ENCODE measurements around the gene JAZF1. TPM values are rescaled to one million over a fixed set of nuclear protein-coding genes. Genes with fewer than 3 reads are reported as not detected.

JAZF1 gene
- total RNA-seq, 2 experiments from 2014 or later = 3.3 to 4.0 TPM

DNA sequence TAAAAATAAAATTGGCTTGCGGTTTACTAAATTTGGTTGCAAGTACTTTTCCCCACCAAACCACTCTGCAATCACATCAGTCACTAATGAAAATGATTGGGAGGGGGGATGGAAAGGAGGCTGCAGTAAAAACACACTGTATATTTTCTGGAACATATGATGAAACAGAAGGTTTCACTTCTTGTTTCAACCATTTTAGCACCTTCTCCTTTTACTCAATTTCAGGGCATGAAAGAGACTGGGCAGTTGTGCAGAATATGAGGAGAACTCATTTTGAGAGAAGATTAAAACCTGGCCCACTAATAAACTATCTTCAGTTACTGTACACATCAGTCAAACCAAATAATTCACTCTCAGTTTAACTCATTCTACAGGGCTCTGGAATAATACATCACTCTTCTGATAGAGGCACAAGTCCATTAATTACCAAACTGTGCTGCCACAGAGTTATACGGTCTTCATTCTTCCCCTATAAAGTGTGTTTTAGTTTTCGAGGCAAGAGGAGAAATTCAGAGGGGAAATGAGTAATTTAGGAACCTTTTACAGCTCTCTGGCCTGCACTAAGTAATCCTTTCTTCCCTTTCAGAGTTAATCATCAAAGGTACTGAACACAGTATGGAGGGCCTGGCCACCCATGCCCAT is 25.5 kb downstream of the JAZF1 start:
- ChIA-PET CTCF (no interaction called here), POLR2A (interaction anchor here (0.7 to 1.2 kb wide), 2 partner anchors 8 to 84 kb away, joined by 3 to 4 read pairs; no protein-coding TSS in a partner anchor)
- no peak for TF ChIP-seq CTCF (IDR thresholded peaks at IDR 0.05)
- Mint-ChIP-seq H3K27me3 (no peaks in the 10 kb centered on the region), H3K9me3 (peaks cover 1% of the 10 kb centered on the region), H3K27ac (peak overlapping the region; percentile 82), H3K4me1 (ENCODE audit: low read depth) (peaks cover 58% of the 10 kb centered on the region), H3K36me3 (ENCODE audit: low read depth) (peaks cover 7% of the 10 kb centered on the region), H3K4me3 (peak overlapping the region; percentile 11)
- DNase-seq (peak; percentile 28), ATAC-seq (peak; percentile 63)
- intact Hi-C loops (cut with micrococcal nuclease) = loop anchor here (2.0 kb wide), 1 partner anchor 52 kb away; no protein-coding TSS in a partner anchor

- POLR2A ChIA-PET = interaction anchor here (0.8 kb wide), 1 partner anchor 287 kb away, joined by 3 read pairs; no protein-coding TSS in a partner anchor
- Mint-ChIP-seq H3K36me3 (ENCODE audit: low read depth) (peaks cover 5% of the 10 kb centered on the region), H3K27me3 (no peaks in the 10 kb centered on the region), H3K4me1 (ENCODE audit: low read depth) (peaks cover 69% of the 10 kb centered on the region), H3K27ac (peak overlapping the region; percentile 79), H3K4me3 (no peak overlapping the region), H3K9me3 (peaks cover 1% of the 10 kb centered on the region)
- TF ChIP-seq CTCF (IDR thresholded peaks at IDR 0.05) = no peak
- ATAC-seq = no peak
- DNase-seq = no peak
- CTCF ChIA-PET = interaction anchor here (1.0 kb wide), 2 partner anchors 27 to 55 kb away, joined by 4 read pairs; no protein-coding TSS in a partner anchor
- intact Hi-C loops (cut with micrococcal nuclease) = loop anchor here (2.0 kb wide), 1 partner anchor 86 kb away; no protein-coding TSS in a partner anchor
Measured at GRCh38 chr7:28152594-28152993, 28.0 kb downstream of the JAZF1 start.

- Mint-ChIP-seq H3K4me1 (ENCODE audit: low read depth) (peaks cover 67% of the 10 kb centered on the region), H3K27me3 (no peaks in the 10 kb centered on the region), H3K27ac (peak overlapping the region; percentile 79), H3K9me3 (peaks cover 1% of the 10 kb centered on the region), H3K4me3 (no peak overlapping the region), H3K36me3 (ENCODE audit: low read depth) (peaks cover 5% of the 10 kb centered on the region)
- no peak for TF ChIP-seq CTCF (IDR thresholded peaks at IDR 0.05)
- CTCF ChIA-PET = interaction anchor here (1.0 kb wide), 2 partner anchors 27 to 56 kb away, joined by 4 read pairs; no protein-coding TSS in a partner anchor
- POLR2A ChIA-PET = interaction anchor here (0.8 kb wide), 1 partner anchor 55 kb away, joined by 3 read pairs; no protein-coding TSS in a partner anchor
- ATAC-seq = peak; percentile 69
- intact Hi-C loops (cut with micrococcal nuclease) = loop anchor here (2.0 kb wide), 1 partner anchor 87 kb away; no protein-coding TSS in a partner anchor
- DNase-seq = no peak
Measured at GRCh38 chr7:28151965-28152364, 28.6 kb downstream of the JAZF1 start.

- Mint-ChIP-seq H3K9me3 (peaks cover 1% of the 10 kb centered on the region), H3K27ac (peak overlapping the region; percentile 31), H3K36me3 (ENCODE audit: low read depth) (peaks cover 8% of the 10 kb centered on the region), H3K27me3 (no peaks in the 10 kb centered on the region), H3K4me1 (ENCODE audit: low read depth) (peaks cover 48% of the 10 kb centered on the region), H3K4me3 (no peak overlapping the region)
- ATAC-seq = no peak
- intact Hi-C loops (cut with micrococcal nuclease) = no loop called here
- ChIA-PET POLR2A (interaction anchor here (1.1 kb wide), 1 partner anchor 414 kb away, joined by 3 read pairs; no protein-coding TSS in a partner anchor), CTCF (interaction anchor here (1.0 kb wide), 1 partner anchor 53 kb away, joined by 3 read pairs; no protein-coding TSS in a partner anchor)
- DNase-seq = peak; percentile 18
- no peak for TF ChIP-seq CTCF (IDR thresholded peaks at IDR 0.05)
Measured at GRCh38 chr7:28149291-28150101, 31.1 kb downstream of the JAZF1 start.

Measured in activated CD8-positive, alpha-beta T cell treated with anti-CD3 and anti-CD28 coated beads for 36 hours (primary cell).